Activated effector memory CD4-positive, alpha-beta T cell treated with Interleukin-2 at 50 U/mL for 16 hours (primary cell): ENCODE measurements around the gene SH3D19.

Experiments
- DNase-seq: peaks from one replicate; pipeline ENCODE4 v3.0.0-alpha.2; 2020

Gene SH3D19

DNA sequence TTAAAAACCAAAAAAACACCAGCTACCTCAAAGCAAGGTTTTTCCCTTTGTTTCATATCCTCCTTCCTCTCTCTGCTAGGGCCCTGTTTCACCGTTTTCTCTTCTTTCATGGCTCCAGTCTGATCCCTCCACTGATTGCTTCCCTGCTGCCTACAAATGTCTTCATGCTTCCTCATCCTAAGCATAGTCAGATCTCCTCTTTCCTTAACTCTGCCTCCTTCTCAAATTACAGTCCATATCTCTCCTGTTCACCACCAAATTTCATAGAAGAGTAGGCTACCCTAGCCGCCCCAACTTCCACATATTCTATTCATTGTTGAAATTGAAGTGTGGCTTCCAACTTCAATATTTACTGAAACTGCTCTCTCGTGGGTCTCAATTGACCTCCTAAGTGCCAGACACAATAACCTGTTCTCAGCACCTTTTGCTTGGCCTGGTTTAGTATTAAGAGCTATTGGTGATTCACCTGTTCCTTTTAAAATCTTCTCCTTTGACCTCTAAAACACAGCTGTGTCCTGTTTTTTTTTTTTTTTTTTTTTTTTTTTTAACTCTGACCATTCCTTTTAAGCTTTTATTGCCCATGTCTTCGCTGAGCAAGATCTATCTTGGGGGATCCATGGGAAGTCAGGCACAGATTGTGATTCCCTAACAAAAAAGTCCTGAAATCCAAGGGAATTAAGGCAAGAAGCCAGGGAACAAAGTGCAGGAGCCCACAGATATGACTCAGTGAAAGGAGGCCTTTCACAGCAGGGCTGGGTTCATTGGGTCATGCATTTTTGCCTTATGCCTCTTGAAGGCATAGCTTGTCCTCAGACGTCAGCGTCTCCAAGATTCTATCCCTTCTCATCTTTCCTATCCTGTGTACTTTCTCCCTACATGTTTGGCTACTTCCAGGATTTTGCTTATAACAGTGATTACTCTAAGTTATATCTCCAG is 140.6 kb downstream of the SH3D19 start:
- DNase-seq: no peak

DNA sequence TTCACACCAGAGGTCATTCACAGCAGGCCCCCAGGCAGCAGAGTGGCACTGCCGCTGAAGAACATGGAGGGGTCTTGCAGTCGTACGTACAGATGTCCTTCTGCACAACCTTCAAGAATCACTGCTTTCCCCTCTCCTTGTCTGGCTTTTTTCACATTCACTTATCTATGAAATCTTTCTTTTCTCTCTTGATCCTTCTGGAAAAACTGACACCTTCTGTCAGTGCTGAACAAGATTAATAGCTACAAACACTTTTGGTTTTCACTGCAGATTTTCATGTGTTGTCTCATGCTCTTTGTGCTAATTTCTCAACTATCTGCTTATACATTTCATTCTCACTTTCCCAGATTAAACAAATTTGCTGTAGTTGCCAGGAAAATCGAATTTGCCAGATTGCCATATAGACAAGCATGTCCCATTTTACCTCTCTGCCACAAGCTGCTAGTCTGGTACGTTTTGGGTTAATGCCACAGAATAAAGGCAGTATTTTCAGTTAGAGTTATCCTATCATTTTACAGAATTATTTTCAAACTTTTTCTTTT is 142.9 kb downstream of the SH3D19 start:
- no peak for DNase-seq

DNA sequence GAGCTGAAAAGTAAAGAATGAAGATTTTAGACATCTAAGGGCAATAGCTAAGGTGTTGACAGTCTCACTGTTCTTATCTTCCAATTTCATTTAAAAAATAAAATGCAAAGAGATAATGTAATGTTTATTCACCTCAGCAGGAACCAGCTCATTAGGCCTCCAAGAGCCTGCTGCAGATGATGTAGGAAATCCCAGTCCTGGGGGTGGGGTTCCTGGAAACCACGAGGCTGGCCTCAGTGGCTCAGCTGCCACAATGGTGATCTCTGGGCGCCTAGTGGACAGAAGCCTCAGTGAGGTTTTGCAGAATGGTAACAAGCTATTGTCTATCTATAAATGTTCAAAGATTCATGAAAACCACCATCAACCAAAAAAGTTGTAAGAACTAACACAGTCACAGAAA is 148.7 kb downstream of the SH3D19 start:
- no peak for DNase-seq

DNA sequence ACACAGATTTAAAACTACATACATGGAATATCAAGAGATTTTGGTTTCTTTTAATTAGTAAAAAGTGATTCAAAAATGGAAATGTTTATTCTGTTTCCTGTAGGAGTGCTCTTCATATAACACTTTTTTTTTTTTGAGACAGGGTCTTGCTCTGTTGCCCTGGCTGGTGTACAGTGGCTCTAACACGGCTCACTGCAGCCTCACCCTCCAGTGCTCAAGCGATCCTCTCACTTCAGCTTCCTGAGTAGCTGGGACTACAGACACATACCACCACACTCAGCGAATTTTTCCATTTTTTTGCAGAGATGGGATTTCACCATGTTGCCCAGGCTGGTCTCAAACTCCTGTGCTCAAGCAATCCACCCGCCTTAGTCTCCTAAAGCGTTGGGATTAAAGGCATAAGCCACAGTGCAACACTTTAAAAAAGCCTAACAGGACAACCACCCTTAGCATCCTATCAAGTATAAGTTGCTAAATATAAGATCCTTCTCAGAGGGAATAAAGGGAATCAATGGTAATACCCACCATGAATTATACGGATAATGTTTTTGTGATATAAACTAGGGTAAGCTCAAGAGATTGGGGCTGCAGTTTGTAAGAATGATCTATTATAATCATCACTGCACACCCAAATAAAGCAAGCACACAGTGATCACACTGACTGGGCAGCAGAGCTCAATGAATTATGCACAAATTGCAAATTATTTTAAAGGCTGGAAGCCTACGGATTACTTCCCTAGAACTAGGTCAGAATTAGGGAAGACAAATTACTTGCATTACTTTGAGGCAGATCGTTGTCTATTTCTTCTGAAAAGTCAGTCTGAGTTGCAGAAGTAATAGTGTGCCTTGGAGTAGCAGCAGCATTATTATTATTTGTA is 149.4 kb downstream of the SH3D19 start:
- no peak for DNase-seq

DNA sequence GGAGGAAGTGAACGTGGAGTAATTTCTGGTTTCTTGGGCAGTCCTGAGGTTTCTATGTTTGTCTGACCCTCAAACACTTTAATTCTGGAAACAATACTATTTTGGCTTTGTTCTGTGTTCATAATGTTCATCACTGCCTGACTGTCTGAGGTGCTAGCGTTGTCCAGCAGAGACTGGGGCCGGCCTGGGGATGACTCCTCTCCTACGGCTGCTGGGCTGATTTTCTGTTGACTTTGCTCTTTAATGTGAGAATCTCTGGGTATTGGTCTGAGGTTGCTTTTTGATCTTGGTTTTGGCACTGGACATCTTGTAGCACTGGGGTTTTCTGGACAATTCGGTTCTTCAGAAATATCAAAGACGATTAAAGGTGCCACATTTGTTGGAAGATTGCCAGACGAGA is 150.2 kb downstream of the SH3D19 start:
- DNase-seq: no peak

DNA sequence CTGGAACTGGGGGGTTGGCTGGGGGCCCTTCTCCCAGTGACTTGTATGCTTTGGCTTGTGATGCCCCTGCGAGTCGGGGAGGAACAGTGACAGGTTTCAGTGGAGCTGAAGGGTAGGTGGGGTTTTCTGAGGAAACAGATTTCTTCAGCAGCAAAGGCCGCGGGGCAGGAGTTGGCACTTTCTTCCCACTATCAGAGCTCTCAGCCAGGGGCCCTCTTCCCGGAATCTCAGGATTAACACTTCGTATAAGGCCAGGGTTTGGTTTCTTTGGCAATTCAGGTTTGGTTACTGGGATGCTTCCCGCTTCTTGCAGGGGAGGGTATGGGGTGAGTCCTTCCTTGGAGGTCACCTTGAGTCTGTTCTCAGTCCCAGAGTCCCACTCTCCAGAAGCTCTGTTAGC is 150.6 kb downstream of the SH3D19 start:
- no peak for DNase-seq

DNA sequence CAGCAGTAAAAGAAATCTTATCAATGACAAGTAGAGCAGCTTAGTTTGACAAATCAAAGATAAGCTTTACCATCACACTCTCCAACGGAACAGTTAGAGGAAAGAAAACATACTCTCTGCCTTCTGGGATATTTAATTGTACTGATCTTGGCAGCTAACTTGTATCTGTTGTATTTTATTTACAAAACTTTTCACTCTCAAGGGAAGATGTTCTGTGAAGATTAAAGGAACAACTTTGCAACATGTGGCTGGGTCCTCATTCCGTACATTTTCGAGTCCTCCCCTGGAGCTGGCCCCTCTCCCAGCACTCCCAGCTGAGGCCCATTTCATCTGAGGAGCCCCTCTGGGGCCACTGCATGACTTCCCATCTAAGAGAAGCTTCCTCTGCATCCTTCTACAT is 151.5 kb downstream of the SH3D19 start:
- DNase-seq: no peak

DNA sequence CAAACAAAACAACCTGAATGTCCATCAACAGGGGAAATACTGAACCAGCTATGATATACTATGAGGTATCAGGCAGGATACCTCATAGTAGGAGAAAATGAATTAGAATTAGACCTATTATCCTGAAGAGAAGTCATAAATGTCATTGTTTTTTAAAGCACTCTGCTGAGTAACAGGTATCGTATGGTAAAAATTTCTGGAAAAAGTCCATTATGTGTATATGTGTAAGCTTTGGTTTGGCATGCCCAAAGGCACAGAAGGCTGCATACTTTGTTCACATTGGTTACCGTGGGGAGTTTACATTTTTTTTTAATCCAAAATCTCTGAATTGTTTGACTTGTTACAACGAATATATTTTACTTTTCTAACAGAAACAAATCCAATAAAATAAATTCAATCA is 155.5 kb downstream of the SH3D19 start:
- DNase-seq: no peak

DNA sequence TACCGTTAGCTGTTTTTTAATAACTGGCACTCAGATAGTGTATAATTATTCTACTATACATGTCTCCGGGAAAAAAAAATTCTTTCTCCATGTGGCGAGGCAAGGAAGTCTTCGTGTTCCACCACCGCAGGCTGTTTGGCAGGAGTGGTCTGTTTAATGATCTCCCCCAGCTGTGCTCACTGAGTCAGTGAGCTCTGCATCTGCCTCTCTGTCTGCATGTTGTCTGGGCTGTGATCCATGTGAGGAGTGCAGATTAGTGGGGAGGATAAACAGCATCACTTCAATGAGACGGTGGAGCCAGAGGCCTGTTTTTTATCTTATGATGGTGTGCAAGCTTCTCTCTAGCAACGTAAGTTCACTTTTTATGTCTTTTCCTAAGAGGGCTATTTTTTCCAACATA is 156.2 kb downstream of the SH3D19 start:
- no peak for DNase-seq

DNA sequence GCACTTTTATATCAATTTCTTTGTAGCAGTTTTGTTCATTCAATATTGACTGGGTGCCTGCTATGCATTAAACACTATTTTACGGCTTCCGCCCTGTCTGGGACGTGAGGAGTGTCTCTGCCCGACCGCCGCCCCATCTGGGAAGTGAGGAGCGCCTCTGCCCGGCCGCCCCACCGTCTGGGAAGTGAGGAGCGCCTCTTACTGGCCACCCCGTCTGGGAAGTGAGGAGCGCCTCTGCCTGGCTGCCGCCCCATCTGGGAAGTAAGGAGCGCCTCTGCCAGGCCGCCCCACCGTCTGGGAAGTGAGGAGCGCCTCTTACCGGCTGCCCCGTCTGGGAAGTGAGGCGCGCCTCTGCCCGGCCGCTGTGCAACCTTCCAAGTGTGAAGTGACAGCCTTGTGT is 157.8 kb downstream of the SH3D19 start:
- no peak for DNase-seq

DNA sequence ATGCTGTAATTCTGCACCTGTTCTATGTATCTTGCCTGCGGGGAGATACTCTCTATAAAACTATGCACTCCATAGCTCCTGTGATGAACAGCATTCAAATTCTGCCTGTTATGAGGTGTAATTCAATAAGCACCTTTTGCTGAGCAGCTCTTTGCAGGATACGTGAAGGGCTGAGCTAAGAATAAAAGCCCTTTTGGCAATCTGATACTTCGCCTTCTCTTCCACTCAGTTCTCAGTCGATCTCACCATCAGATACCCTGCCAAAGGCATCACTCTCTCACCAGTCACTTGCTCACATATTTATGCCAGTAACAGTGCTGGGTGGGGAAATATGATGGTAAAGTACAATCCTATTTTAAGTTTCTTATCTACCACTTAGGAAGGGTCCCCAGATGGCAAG is 158.8 kb downstream of the SH3D19 start:
- DNase-seq: no peak

DNA sequence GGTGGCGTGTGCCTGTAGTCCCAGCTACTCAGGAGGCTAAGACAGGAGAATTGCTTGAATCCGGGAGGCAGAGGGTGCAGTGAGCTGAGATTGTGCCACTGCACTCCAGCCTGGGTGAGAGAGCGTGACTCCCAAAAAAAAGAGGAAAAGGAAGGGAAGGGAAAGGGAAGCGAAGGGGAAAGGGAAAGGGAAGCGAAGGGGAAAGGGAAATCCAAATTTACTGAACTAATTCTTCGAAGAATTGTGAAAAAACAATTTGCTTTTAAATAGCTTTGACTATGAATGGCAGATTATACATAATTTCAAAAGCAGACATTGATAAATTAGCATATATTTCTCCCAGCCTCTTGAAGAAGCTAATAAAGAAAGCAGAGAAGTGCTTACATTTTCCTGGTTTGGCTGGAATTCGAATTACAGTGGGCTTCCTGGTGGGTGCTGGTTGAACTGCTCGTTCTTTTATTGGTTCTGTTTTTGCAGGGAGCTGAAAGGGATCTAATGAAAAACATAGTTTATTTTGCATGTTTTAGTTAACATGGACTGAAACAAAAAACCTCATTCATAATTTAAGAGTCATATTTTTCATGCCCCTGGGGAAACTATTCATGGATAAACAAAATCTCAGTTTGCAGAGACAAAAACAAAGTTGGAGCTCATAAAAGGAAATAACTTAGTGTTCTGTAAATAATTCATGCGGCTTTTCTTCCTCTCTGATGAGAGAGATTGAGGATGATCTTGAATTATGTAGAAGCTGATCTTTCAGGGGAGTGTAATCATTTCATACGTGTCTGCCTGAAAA is 160.0 kb downstream of the SH3D19 start:
- DNase-seq: no peak

DNA sequence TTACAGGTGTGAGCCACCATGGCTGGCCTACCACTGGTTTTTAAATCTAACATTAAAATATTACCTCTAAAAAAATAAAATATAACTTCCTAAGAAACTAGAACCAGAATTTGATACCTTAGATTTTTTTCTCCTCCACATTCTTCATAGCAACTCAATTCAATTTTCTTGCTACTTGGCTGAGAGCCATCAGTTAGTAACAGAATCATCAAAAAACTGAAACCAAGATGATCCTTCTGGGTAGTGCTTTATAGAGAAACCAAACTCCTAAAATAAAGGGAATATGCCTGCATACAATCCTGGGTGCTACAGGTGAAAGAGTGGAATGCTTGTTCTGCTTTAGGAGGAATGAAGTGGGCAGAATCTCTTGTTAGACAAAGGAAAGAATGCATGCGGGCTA is 161.6 kb downstream of the SH3D19 start:
- DNase-seq: no peak

DNA sequence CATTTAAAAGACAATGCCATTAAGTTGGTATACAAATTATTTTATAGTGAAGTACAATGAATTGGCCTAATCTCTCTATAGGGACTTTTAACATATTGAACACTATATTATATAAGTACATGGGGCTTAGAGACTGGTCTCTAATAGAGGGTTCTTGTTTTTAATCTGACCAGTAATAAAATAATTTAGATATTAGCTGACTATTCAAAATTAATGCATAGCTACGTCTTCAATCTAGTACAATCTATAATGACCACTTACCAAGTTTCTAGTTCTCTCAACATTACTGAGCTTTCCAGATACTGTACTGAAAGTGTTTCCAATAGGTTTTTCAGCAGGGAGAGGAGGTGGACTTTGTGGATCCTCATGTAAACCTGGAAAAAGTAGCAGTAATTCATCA is 166.4 kb downstream of the SH3D19 start:
- DNase-seq: no peak

DNA sequence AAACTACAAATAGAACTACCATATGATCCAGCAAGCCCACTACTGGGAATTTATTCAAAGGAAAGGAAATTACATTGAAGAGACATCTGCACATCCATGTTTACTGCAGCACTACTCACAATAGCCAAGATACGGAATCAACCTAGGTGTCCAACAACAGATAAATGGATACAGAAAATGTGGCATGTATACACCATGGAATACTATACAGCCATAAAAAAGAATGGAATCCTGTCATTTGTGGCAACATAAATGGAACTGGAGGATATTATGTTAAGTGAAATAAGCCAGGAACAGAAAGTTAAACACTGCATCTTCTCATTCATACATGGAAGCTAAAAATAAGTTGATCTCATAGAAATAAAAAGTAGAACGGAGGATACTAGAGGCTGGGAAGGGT is 167.9 kb downstream of the SH3D19 start:
- DNase-seq: no peak

DNA sequence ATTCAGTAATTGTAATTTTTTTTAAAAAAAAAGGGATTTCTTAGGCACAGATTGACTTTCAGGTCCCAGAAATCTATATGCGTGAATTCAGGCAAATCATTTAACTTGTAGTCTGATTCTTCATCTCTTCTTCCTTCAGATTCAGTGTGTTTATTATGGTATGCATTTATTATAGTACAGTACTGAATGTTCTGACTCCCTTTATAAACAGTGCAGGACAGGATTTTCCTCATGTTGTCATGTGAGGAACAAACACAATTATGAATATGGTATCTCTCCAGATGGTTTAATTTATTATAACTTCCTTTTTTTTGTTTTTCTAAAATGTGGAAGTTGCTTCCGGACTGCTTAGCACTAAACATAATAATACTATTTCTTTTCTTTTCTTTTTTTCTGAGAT is 171.8 kb downstream of the SH3D19 start:
- DNase-seq: no peak

DNA sequence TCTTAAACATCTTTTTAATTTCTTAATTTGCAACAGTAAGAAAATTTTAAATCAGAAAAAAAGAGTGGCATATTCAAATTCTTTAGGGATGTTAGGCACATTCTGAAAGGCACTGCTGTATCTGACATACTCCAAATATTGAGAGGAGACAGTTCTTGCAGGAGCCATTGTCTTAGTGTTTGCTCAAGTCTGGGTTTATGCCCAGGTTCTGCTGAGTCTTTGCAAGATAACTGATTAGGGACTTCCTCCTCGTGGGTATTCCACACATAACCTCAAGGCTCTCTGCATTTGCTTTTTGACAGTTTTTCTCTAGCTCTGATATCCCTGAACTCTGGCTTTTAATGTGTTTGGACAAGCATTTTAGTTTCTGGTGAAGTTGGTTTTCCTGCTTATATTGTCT is 173.4 kb downstream of the SH3D19 start:
- DNase-seq: no peak

DNA sequence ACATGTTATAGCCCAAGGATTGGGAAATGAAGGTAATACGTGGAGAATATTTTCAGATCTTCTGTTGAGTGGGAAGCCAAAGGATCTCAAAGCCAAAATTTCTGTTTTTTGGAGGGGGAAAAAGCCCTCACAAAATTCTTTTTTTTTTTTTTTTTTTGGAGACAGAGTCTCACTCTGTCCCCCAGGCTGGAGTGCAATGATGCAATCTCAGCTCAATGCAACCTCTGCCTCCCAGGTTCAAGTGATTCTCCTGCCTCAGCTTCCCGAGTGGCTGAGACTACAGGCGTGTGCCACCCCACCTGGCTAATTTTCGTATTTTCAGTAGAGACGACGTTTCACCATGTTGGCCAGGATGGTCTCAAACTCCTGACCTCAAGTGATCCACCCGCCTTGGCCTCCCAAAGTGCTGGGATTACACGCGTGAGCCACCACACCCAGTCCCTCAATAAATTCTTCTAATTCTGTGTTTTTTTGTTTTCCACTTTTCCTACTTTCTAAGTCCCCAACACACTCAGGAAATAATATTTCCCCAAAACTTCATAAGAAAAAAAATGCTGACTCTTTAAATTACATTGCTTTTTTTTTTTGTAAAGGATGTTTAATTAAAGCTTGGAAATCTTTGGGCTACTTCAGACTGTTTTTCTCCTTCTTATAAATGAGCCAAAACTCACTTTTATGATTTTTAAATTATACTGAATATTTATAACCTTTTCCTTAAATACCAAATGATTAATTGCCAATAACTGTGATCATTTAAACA is 174.4 kb downstream of the SH3D19 start:
- no peak for DNase-seq

DNA sequence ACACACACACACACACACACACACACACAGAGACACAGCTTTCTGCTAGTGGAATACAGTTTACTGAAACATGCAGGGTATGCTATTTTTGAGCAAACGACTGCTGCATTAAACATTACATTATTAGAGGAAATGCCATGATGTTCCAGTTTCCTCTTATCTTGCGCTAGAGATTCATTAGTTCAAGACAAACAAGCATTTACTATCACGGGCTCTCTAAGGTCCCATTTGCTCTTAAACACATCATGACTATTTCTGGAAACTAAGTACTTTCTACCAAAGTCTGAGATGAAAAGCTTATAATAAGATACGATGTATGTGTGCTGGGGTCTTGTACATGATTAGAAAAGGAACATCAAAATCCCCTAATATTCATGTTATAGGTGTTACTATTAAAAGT is 177.1 kb downstream of the SH3D19 start:
- no peak for DNase-seq

DNA sequence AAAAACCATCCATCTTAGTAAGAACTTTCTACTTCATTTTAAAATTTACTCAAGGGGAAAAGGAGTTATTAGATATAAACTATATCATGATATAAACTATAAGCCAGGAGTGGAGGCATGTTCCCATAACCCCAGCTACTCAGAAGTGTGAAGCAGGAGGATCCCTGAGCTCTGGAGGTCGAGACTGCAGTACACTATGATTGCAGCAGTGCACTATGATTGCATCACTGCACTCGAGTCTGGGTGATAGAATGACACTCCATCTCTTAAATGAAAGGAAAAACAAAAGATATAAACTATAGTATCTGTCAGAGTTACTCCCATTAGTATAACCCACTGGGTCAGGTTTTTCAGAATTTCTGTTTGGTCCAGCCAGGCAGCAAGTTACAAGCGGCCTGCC is 178.4 kb downstream of the SH3D19 start:
- DNase-seq: no peak

DNA sequence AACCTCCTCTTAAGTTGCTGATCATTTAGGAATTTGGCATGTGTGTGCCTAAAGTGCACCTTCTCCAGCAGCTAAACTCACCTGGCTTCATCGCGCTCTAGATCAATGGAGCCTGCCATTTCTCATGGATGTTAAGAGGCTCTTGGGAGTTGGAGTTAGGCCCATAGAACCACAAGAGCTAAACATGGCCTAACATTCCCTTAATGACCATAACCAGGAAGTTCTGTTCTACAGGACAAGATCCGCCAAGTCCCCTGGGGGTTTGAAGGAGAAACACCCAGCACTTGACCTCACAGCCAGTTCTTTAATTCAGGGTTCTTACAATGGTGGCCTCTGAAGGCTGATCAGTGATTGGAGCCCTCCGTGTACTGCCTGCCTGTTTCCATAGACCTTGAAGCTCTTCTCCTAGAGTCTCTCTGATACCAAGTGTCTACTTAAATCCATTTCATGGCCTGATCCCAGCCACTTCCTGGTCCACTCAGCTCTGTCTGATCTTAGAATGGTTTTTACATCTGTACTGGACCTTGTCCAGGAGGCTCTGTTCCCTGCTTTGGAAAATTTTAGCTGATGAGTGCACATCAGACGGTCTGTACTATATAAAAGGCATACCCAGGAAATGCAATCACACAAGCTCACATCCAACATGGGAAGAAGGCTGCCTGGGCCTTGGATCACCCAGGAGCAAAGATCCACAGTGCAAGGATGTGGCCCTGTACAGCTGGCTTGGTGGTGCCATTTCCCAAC is 180.9 kb downstream of the SH3D19 start:
- no peak for DNase-seq
